Left forelimb (tissue), 1 donor: ENCODE measurements around the gene CD1B.
"Not testable (repeated sequence)": the region's sequence is repeated elsewhere in the genome, so short reads cannot be mapped to it uniquely, and the experiment has no call there.

Experiments used
- DNase-seq: peaks from one replicate; pipeline ENCODE4 v3.0.0-alpha.2; 2018; ENCODE audit warnings: low spot score

The CD1B gene

GRCh38 chr1:158331481-158332150 is at the start of gene CD1B:
CD1B (minus strand) TSS chr1:158331531; CDS start chr1:158331423, 108 bp downstream.
- DNase-seq, result no peak

GRCh38 chr1:158374860-158375259 is 43.5 kb upstream of the CD1B start:
- DNase-seq, result no peak

- not testable (repeated sequence) for DNase-seq
Observed at GRCh38 chr1:158374101-158374500, 42.8 kb upstream of the CD1B start.

GRCh38 chr1:158371188-158371953 is 40.0 kb upstream of the CD1B start:
- DNase-seq, result no peak

GRCh38 chr1:158366783-158367182 is 35.5 kb upstream of the CD1B start:
- DNase-seq, result no peak

GRCh38 chr1:158362941-158363340 is 31.6 kb upstream of the CD1B start:
- DNase-seq, result no peak

- no peak for DNase-seq
Observed at GRCh38 chr1:158362482-158362881, 31.2 kb upstream of the CD1B start.

GRCh38 chr1:158357441-158357840 is 26.1 kb upstream of the CD1B start:
- DNase-seq, result no peak

- DNase-seq, result no peak
Observed at GRCh38 chr1:158356616-158357015, 25.3 kb upstream of the CD1B start.

- DNase-seq, result no peak
Observed at GRCh38 chr1:158355773-158356285, 24.5 kb upstream of the CD1B start.

- DNase-seq, result no peak
Observed at GRCh38 chr1:158354255-158354654, 22.9 kb upstream of the CD1B start.

- DNase-seq, result no peak
Observed at GRCh38 chr1:158353303-158354075, 22.2 kb upstream of the CD1B start, which contains the start of gene CD1E. CD1E (plus strand) TSS chr1:158353894; CDS start chr1:158353989, 95 bp downstream.

GRCh38 chr1:158348946-158349345 is 17.6 kb upstream of the CD1B start:
- DNase-seq, result not testable (repeated sequence)

GRCh38 chr1:158336413-158336812 is 5.1 kb upstream of the CD1B start:
- DNase-seq, result not testable (repeated sequence)

- DNase-seq, result no peak
Observed at GRCh38 chr1:158335213-158335532, 3.8 kb upstream of the CD1B start.

GRCh38 chr1:158334526-158335212 is 3.3 kb upstream of the CD1B start:
- DNase-seq, result no peak

GRCh38 chr1:158333405-158334155 is 2.2 kb upstream of the CD1B start:
- no peak for DNase-seq

- no peak for DNase-seq
Observed at GRCh38 chr1:158331106-158331425, 265 bp downstream of the CD1B start.

- DNase-seq, result no peak
Observed at GRCh38 chr1:158330391-158331105, 783 bp downstream of the CD1B start.

GRCh38 chr1:158329733-158330132 is 1.6 kb downstream of the CD1B start:
- no peak for DNase-seq

- DNase-seq, result no peak
Observed at GRCh38 chr1:158329300-158329699, 2.0 kb downstream of the CD1B start.
